KMS-11 (cell line): ENCODE results near the gene OCA2.

Source experiments
- H2AFZ ChIP-seq: fragments of 200-600 bp; sonication (generic); 2 replicates; pipeline ENCODE4 v1.6.1; 2016; ENCODE audit warnings: antibody characterized with exemption, mixed run types, low read depth
- H3K27ac ChIP-seq: fragments of 200-600 bp; sonication (generic); 2 replicates; pipeline ENCODE4 v1.6.1; 2016; ENCODE audit warnings: mild to moderate bottlenecking, mixed run types
- H3K27me3 ChIP-seq: fragments of 200-600 bp; sonication (generic); 2 replicates; pipeline ENCODE4 v1.6.1; 2017; ENCODE audit warnings: mild to moderate bottlenecking, low read depth, mixed run types, moderate library complexity; ENCODE audit not compliant: insufficient read depth
- H3K36me3 ChIP-seq: fragments of 200-600 bp; sonication (generic); 2 replicates; pipeline ENCODE4 v1.6.1; 2017; ENCODE audit warnings: mild to moderate bottlenecking, mixed run types; ENCODE audit not compliant: insufficient read depth
- H3K4me1 ChIP-seq: fragments of 200-600 bp; sonication (generic); 2 replicates; pipeline ENCODE4 v1.6.1; 2016; ENCODE audit warnings: mild to moderate bottlenecking, low read depth, mixed run types; ENCODE audit not compliant: poor library complexity, severe bottlenecking
- H3K4me2 ChIP-seq: fragments of 200-600 bp; sonication (generic); 2 replicates; pipeline ENCODE4 v1.7.0; 2016; ENCODE audit warnings: mild to moderate bottlenecking, mixed run types
- H3K4me3 ChIP-seq: fragments of 200-600 bp; sonication (generic); IDR thresholded peaks from 2 replicates; pipeline ENCODE4 v1.6.1; 2017; ENCODE audit warnings: low read depth, low read length, mixed read lengths; ENCODE audit not compliant: insufficient read depth
- H3K79me2 ChIP-seq: fragments of 200-600 bp; sonication (generic); 2 replicates; pipeline ENCODE4 v1.6.1; 2016; ENCODE audit warnings: low read depth, mixed run types; ENCODE audit not compliant: insufficient read depth
- H3K9ac ChIP-seq: fragments of 200-600 bp; sonication (generic); 2 replicates; pipeline ENCODE4 v1.6.1; 2016; ENCODE audit warnings: mild to moderate bottlenecking, mixed run types
- H4K20me1 ChIP-seq: fragments of 200-600 bp; sonication (generic); 2 replicates; pipeline ENCODE4 v1.6.1; 2016; ENCODE audit warnings: mild to moderate bottlenecking, mixed run types; ENCODE audit not compliant: insufficient read depth
- TF ChIP-seq, protein P1 (sequence below): fragments of 200-600 bp; sonication (generic); conservative IDR thresholded peaks from 2 replicates; pipeline ENCODE4 v1.6.1; 2017; ENCODE audit warnings: low read depth, mild to moderate bottlenecking, antibody characterized with exemption, low read length, moderate library complexity, mixed read lengths

The OCA2 gene

DNA sequence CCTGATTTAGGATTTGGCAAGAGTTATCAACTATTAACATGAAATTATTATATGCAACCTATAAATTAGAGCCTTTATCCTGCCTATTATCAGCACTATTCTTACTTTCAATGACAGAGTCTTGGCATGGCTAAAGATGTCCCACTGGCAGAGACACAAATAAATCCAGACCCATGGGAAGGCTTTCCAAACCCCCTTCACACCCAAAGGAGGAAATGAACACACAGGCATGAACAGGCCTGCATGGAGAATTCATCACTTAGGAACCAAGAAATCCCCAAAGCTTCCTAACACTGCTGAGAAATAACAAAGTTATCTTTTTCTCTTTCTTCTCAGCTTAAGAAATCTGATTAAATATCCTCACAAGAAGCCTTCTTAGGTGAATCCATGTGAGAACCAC is 213.9 kb downstream of the OCA2 start:
- H3K27me3 ChIP-seq = no peaks in the 10 kb centered on the region
- no peaks in the 10 kb centered on the region for H3K79me2 ChIP-seq
- H3K4me2 ChIP-seq = no peak overlapping the region
- no peak overlapping the region for H3K9ac ChIP-seq
- TF ChIP-seq, protein P1, sequence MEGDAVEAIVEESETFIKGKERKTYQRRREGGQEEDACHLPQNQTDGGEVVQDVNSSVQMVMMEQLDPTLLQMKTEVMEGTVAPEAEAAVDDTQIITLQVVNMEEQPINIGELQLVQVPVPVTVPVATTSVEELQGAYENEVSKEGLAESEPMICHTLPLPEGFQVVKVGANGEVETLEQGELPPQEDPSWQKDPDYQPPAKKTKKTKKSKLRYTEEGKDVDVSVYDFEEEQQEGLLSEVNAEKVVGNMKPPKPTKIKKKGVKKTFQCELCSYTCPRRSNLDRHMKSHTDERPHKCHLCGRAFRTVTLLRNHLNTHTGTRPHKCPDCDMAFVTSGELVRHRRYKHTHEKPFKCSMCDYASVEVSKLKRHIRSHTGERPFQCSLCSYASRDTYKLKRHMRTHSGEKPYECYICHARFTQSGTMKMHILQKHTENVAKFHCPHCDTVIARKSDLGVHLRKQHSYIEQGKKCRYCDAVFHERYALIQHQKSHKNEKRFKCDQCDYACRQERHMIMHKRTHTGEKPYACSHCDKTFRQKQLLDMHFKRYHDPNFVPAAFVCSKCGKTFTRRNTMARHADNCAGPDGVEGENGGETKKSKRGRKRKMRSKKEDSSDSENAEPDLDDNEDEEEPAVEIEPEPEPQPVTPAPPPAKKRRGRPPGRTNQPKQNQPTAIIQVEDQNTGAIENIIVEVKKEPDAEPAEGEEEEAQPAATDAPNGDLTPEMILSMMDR = no peak
- H3K36me3 ChIP-seq = no peaks in the 10 kb centered on the region
- no peak overlapping the region for H3K4me3 ChIP-seq
- no peak overlapping the region for H2AFZ ChIP-seq
- no peak overlapping the region for H3K27ac ChIP-seq
- no peaks in the 10 kb centered on the region for H4K20me1 ChIP-seq
- no peaks in the 10 kb centered on the region for H3K4me1 ChIP-seq

DNA sequence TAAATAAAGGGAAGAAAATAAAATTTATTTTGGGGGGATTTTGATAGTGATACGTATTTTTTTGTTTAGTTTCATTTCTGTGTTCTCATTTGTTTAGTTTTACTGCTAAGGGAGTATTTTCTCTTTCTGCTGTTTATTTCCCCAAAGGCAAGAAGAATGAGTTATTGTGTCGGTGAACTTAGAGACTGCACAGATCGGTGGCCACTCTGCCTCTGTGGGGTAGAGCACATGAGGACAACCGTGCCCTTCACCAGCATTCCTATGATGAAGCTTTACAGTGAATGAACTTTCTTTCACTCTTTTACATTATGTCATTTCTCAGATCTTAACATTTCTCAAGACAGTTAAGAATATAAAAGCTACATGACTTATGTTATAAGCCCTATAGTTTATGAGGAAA is 214.4 kb downstream of the OCA2 start:
- no peak overlapping the region for H3K4me3 ChIP-seq
- no peaks in the 10 kb centered on the region for H3K79me2 ChIP-seq
- no peak overlapping the region for H3K27ac ChIP-seq
- H3K36me3 ChIP-seq = no peaks in the 10 kb centered on the region
- H3K4me1 ChIP-seq = no peaks in the 10 kb centered on the region
- TF ChIP-seq, protein P1 = no peak
- H3K9ac ChIP-seq = no peak overlapping the region
- H2AFZ ChIP-seq = no peak overlapping the region
- no peaks in the 10 kb centered on the region for H4K20me1 ChIP-seq
- no peaks in the 10 kb centered on the region for H3K27me3 ChIP-seq
- no peak overlapping the region for H3K4me2 ChIP-seq

DNA sequence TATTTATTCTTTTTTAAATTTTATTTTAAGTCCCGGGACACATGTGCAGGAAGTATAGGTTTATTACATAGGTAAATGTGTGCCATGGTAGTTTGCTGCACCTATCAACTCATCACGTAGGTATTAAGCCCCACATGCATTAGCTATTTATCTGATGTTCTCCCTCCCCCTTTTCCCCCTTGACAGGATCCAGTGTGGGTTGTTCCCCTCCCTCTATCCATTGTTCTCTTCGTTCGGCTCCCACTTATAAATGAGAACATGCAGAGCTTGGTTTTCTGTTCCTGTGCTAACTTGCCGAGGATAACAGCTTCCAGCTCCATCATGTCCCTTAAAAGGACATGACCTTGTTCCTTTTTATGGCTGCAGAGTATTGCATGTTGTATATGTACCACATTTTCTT is 220.3 kb downstream of the OCA2 start:
- no peak overlapping the region for H3K4me2 ChIP-seq
- TF ChIP-seq, protein P1 = no peak
- H3K9ac ChIP-seq = no peak overlapping the region
- H3K36me3 ChIP-seq = no peaks in the 10 kb centered on the region
- H3K27me3 ChIP-seq = no peaks in the 10 kb centered on the region
- no peak overlapping the region for H2AFZ ChIP-seq
- no peak overlapping the region for H3K27ac ChIP-seq
- H4K20me1 ChIP-seq = no peaks in the 10 kb centered on the region
- H3K4me1 ChIP-seq = no peaks in the 10 kb centered on the region
- no peaks in the 10 kb centered on the region for H3K79me2 ChIP-seq
- H3K4me3 ChIP-seq = no peak overlapping the region

DNA sequence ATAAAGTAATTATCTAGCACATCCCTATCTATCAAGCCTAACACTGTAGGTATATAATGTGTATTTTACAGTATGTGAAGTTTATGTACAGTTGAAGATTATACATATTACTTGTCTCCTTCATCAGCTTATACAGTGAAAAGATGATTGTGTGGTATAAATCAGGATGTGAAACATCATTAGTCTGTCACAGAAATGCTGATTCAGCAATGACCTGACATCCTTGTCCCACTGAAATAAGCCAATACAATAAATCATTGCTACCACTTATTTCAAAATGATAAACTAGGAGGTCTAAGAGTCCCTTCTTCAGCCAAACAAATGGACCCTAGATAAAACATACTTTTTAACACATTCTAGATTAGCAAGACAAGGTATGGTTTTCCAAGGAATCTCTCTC is 225.3 kb downstream of the OCA2 start:
- H3K9ac ChIP-seq = no peak overlapping the region
- H2AFZ ChIP-seq = no peak overlapping the region
- H3K36me3 ChIP-seq = no peaks in the 10 kb centered on the region
- no peaks in the 10 kb centered on the region for H4K20me1 ChIP-seq
- no peaks in the 10 kb centered on the region for H3K27me3 ChIP-seq
- H3K27ac ChIP-seq = no peak overlapping the region
- H3K79me2 ChIP-seq = no peaks in the 10 kb centered on the region
- H3K4me1 ChIP-seq = no peaks in the 10 kb centered on the region
- no peak overlapping the region for H3K4me2 ChIP-seq
- no peak overlapping the region for H3K4me3 ChIP-seq
- TF ChIP-seq, protein P1 = no peak

DNA sequence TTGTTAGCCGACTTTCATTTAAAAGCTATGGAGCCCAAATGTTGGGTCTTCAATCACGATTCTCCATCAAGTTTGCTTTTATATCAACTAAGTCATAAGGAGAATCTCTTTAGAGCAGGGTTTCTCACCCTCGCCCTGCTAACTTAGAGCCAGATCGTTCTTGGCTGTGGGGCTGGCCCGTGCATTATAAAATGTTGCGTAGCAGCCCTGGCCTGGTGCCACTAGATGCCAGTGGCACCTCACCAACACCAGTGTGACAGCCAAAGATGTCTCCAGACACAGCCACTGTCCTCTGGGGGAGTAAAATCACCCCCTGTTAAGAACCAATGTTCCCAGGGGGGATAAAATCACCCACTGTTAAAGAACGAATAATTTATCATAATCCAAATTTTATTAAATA is 226.1 kb downstream of the OCA2 start:
- Histone ChIP-seq H2AFZ (no peak overlapping the region), H4K20me1 (no peaks in the 10 kb centered on the region), H3K4me1 (no peaks in the 10 kb centered on the region), H3K4me3 (no peak overlapping the region), H3K9ac (no peak overlapping the region), H3K27me3 (no peaks in the 10 kb centered on the region), H3K79me2 (no peaks in the 10 kb centered on the region), H3K4me2 (no peak overlapping the region), H3K36me3 (no peaks in the 10 kb centered on the region), H3K27ac (no peak overlapping the region)
- TF ChIP-seq, protein P1 = no peak
